ENCODE results near the gene C5orf22.
"Not testable (repeated sequence)": the region's sequence is repeated elsewhere in the genome, so short reads cannot be mapped to it uniquely, and the experiment has no call there.

C5orf22 gene

GRCh38 chr5:31531888-31532547 lies at the start of gene C5orf22, which contains the start of gene DROSHA:
TSS of gene C5orf22 (plus strand) at chr5:31532301. CDS start at chr5:31532393, 92 bp downstream.
TSS of gene DROSHA (minus strand) at chr5:31532093. CDS start at chr5:31529059, 3,034 bp downstream.
- peak; percentile 84 for DNase-seq

GRCh38 chr5:31485376-31486207 lies 46.5 kb upstream of the C5orf22 start:
- no peak for DNase-seq

- no peak for DNase-seq
Observed at GRCh38 chr5:31486441-31486840, 45.7 kb upstream of the C5orf22 start.

- no peak for DNase-seq
Observed at GRCh38 chr5:31487506-31487905, 44.6 kb upstream of the C5orf22 start.

DNA sequence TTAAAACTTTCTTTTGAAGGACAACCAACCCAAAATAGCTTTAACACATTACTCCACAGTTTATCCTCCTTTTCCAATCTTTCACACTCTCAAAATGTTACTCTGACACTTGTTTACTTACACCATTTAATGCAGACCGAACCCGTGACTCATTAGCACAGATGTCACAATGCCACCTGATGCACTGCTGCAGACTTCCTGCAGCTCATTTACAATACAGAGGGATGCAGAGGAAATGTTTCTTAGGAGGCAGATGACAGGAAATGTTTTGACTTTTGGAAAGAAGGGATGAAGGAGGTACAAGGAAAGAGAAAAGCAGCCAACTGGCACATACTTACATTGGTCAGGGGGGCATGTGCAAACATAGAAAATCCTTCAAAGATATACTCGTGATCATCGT lies 39.2 kb upstream of the C5orf22 start:
- no peak for DNase-seq

GRCh38 chr5:31495336-31495735 lies 36.8 kb upstream of the C5orf22 start:
- DNase-seq, result no peak

DNA sequence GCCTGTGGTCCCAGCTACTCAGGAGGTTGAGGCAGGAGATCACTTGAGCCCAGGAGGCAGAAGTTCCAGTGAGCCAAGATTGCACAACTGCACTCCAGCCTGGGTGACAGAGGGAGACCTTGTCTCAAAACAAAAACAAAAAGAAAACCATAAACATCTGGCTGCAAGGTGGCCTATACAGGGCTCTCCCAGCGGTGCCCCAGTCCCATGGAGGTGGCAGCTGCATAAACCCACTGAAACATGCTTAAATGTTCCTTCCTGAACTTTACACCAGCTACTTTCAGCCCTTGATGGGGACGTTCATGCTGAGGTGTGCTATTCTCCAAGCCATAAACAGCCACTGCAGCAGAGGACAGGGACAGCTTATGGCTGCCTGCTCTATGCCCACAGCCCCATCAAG lies 35.8 kb upstream of the C5orf22 start:
- no peak for DNase-seq

DNA sequence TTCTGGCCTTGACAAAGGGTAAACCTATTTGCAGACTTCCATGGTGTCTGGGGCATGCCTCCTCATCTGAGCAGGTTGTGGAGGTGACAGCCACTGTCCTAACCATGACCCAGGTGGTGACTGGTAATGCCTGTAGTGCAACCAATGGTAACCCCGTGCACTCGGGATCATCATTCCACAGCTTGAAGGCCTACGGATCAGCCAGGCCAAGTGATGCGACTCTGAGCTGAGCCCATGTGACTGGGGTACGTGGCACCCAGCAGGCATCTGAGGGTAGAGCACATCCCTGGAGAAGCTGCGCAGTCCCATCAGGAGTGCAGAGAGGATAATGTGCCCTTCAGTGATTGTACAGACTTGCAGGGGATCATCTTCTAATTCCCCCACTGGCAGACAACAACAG lies 35.2 kb upstream of the C5orf22 start:
- DNase-seq, result no peak

- no peak for DNase-seq
Observed at GRCh38 chr5:31500256-31500655, 31.8 kb upstream of the C5orf22 start.

DNA sequence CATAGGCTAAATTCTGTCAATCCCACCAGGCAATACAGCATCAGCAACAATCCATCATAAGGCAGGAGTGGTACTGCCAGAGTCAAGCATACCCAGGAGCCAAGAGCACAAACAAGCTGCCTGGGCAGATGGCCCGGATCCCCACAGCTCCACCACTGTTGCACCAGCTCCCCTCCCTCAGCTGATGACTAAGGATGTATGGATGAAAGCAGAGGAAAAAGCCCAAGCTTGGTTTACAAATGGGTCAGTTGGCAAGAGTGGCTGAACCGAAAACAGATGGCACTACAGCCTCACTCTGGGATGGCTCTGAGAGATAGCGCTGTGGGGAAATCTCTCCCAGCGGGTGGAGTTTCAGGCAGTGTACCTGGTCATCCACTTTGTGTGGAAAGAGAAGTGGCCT lies 29.6 kb upstream of the C5orf22 start:
- DNase-seq, result no peak

DNA sequence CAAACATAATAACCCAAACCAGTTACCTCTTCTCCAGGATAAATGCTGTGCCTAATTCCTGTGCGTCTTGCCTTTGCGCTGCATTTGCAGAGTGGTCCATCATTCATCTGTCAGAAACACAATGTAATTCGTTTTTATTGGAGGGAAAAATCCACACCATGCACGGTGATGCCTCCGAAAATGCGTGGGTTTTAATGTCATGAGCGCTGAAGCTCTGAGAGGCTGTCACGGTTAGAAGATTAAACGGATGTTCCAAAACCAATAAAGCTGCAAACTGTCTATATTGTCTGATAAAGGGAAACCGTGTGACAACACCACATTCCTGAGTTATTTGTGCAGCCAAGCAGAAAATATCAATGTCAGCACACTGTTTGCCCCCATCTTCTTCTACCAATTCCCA lies 27.6 kb upstream of the C5orf22 start:
- no peak for DNase-seq

- DNase-seq, result no peak
Observed at GRCh38 chr5:31511305-31511704, 20.8 kb upstream of the C5orf22 start.

- DNase-seq, result no peak
Observed at GRCh38 chr5:31516802-31517201, 15.3 kb upstream of the C5orf22 start.

DNA sequence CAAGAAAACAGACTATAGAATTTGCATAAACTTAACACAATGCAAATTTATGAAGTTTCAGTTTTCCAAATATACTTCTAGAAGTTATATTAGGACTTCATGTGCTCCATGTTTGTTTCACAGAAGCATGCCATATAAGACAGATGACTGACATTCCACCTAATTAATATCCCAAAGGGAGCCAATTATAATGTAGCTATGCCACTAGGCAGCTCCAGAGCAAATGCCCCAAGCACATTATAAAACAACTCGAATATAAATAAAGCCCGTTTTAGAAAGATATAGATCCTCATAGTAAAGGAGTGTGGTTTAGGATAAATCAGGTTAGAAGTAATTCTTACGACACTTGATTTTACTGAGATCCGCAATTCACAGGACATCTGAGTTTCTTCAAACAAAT lies 9.1 kb upstream of the C5orf22 start:
- DNase-seq, result no peak

DNA sequence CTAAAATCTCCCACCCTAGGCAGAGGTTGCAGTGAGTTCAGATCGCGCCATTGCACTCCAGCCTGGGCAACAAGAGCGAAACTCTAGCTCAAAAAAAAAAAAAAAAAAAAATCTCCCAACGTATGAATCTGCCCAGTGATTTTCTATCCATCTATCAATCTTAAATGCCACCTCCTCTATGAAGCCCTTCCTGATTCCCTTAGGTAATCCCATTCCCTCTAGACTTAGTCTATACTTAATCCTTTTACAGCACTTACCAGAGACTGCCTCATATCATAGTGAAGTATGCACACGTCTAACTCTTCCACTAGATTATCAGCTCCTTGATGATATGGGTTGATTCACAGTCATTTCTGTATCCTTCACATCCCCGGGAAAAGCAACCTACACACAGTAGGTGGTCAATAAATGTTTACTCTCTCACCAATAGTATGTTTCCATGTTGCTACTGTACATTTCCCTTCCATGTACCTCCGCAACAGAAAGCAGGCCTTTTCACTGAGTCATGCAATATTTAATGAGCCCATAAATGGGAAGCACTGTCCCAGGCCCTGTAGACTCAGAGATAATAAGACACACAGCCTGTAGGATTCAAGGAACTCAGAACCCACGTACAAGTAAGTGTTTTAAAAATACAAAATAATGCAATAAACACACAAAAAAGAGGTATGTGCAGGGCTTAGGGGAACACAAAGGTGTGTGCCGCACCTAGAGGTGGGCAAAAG lies 1.4 kb upstream of the C5orf22 start:
- DNase-seq, result no peak

GRCh38 chr5:31531543-31531887 lies 586 bp upstream of the C5orf22 start:
- peak; percentile 31 for DNase-seq

DNA sequence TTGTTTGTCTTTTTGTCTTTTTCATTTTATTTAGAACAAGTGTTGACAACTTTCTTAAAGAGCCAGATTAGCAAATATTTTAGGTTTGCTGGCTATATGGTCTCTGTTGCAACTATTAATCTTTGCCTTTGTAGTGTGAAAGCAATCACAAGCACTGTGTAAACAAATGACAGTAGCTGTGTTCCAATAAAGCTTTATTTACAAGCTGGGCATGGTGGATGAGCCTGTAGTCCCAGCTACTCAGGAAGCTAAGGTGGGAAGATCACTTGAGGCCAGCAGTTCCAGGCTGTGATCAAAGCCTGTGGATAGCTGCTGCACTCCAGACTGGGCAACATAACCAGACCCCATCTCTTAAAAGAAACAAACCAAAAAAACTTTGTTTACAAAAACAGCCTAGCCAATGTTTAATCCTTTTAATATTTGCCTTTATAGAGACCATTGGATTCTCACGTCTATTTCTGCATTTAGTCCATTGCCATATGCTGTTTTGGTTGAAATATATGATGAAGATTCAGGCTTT lies 2.5 kb downstream of the C5orf22 start:
- DNase-seq, result no peak

GRCh38 chr5:31536873-31537272 lies 4.8 kb downstream of the C5orf22 start:
- DNase-seq, result no peak

GRCh38 chr5:31537349-31537748 lies 5.2 kb downstream of the C5orf22 start:
- DNase-seq, result no peak

GRCh38 chr5:31537851-31538250 lies 5.8 kb downstream of the C5orf22 start:
- no peak for DNase-seq

DNA sequence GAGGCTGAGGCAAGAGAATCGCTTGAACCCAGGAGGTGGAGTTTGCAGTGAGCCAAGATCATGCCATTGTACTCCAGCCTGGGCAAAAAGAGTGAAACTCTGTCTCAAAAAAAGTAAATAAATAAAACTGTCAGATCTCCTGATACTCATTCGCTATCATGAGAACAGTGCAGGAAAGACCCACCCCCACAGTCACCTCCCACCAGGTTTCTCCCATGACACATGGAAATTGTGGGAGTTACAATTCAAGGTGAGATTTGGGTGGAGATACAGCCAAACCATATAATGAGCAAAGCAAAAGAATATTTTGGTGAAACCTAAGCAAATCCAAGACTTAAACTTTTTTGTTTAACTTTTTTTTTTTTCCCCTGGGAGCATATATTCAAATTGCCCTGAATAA lies 17.0 kb downstream of the C5orf22 start:
- DNase-seq, result not testable (repeated sequence)

GRCh38 chr5:31551878-31552277 lies 19.8 kb downstream of the C5orf22 start:
- no peak for DNase-seq

DNA sequence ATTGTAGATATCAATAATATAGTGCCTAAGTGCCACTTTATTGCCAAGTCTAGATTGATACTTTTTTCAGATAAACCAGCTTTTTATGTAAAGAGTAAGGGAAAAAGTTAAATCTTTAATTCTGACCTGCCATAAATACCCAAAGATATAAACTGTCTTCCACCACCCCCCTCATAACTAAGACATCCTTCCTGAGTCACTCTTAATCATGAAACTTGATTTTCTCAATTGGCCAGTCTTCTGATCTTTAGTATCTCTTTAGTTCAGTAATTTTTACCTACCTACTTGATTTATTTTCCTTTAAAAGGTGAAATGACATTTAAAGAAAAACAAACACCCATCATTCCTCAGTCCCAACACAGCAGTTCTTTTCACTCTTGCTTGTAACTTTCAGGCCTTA lies 21.8 kb downstream of the C5orf22 start:
- no peak for DNase-seq

DNA sequence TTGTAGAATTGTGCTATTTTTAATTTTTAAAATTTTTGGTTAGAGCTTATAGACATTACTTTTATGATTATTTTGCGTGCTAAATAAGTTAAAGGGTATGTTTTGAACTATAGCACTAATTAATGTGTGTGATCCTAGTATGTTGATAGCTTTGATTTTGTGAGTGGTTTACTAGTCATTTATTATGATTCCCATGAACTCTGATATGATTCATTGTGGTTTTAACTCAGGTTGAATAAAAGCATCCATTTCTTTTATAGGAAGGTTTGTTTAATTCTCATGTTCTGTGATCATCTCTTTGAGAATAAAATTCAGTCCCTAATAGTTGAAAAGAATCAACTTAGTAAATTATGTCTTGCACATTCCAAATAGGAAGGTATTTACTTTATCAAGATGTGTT lies 22.5 kb downstream of the C5orf22 start:
- DNase-seq, result no peak

All from DMS79 treated with DMSO at 0.1 percent for 48 hours (cell line).